ENCODE data around the gene TOP1.

TOP1 gene

DNA sequence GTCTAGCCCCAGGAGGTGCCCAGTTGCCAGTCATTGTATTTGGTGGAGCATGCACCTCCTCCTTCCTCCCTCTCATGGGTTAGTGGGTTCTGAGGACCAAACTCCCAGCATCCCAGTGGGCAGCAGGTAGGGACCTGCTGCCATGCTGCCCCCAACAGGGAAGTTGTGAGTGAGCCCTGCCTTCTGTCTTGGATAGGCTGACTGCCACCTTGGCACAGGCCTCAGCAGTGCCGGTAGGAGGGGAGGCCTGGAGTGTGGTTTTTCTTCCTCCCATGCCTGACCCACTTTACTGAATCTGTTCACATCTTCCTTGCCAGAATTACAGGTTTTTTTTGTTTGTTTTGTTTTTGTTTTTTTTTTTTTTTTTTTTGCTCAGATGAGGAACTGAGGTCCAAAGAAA is 133.3 kb downstream of the TOP1 start:
- Histone ChIP-seq H3K4me1 (ENCODE audit: control insufficient read depth, low read depth, low read length) (no peaks in the 10 kb centered on the region), H3K27ac (ENCODE audit: low read length) (no peak overlapping the region), H3K9me3 (ENCODE audit: control insufficient read depth, low read depth, low read length) (no peaks in the 10 kb centered on the region), H3K36me3 (ENCODE audit: control insufficient read depth, low read depth, low read length) (peaks cover 70% of the 10 kb centered on the region), H3K4me3 (ENCODE audit: low read length) (no peak overlapping the region), H3K27me3 (ENCODE audit: control insufficient read depth, insufficient read depth, low read length) (no peaks in the 10 kb centered on the region), H3K9ac (ENCODE audit: low read length) (no peak overlapping the region)

DNA sequence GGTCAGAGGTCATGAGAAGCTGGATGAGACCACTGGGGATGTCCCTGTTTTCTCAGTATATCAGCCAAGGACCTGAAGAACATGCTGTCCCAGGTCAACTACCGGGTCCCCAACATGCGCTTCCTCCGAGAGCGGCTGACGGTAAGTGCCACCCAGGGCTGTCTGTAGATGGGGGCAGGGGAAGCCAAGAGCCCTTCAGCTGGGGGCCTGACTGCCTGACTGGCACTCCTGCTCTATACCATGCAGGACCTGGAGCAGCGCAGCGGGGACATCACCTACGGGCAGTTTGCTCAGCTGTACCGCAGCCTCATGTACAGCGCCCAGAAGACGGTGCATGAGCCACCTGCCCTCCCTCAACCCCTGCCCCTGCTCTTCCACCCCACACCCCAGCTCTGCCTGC is 133.8 kb downstream of the TOP1 start:
- Histone ChIP-seq H3K4me3 (ENCODE audit: low read length) (no peak overlapping the region), H3K4me1 (ENCODE audit: control insufficient read depth, low read depth, low read length) (no peaks in the 10 kb centered on the region), H3K27me3 (ENCODE audit: control insufficient read depth, insufficient read depth, low read length) (no peaks in the 10 kb centered on the region), H3K9ac (ENCODE audit: low read length) (no peak overlapping the region), H3K36me3 (ENCODE audit: control insufficient read depth, low read depth, low read length) (peaks cover 75% of the 10 kb centered on the region), H3K9me3 (ENCODE audit: control insufficient read depth, low read depth, low read length) (no peaks in the 10 kb centered on the region), H3K27ac (ENCODE audit: low read length) (no peak overlapping the region)

- Histone ChIP-seq H3K36me3 (ENCODE audit: control insufficient read depth, low read depth, low read length) (peaks cover 89% of the 10 kb centered on the region), H3K9me3 (ENCODE audit: control insufficient read depth, low read depth, low read length) (no peaks in the 10 kb centered on the region), H3K9ac (ENCODE audit: low read length) (no peak overlapping the region), H3K27ac (ENCODE audit: low read length) (no peak overlapping the region), H3K27me3 (ENCODE audit: control insufficient read depth, insufficient read depth, low read length) (no peaks in the 10 kb centered on the region), H3K4me1 (ENCODE audit: control insufficient read depth, low read depth, low read length) (no peaks in the 10 kb centered on the region), H3K4me3 (ENCODE audit: low read length) (no peak overlapping the region)
Observed at GRCh38 chr20:41163821-41164220, 135.2 kb downstream of the TOP1 start.

DNA sequence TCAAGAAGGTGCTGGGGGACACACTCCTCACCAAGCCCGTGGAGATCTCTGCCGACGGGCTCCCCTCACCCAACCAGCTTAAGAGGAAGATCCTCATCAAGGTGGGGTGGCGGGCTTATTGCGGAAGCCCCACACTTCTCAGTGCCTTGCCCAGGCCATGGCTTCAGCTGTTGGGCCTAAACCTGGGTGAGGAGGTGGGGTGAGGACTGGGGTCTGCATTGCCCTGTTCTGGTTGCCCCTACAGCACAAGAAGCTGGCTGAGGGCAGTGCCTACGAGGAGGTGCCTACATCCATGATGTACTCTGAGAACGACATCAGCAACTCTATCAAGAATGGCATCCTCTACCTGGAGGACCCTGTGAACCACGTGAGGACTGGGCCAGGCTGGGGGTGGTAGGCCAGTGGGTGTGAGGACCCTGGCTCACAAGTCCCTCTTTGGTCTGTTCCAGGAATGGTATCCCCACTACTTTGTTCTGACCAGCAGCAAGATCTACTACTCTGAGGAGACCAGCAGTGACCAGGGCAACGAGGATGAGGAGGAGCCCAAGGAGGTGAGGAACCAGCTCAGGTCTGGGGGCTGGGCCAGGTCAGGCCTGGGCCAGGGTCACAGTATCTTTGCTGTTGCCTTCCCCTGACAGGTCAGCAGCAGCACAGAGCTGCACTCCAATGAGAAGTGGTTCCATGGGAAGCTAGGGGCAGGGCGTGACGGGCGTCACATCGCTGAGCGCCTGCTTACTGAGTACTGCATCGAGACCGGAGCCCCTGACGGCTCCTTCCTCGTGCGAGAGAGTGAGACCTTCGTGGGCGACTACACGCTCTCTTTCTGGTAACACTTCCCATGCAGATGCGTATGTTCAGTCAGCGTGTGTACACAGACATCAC is 136.6 kb downstream of the TOP1 start:
- H3K36me3 ChIP-seq (ENCODE audit: control insufficient read depth, low read depth, low read length): peaks cover 93% of the 10 kb centered on the region

DNA sequence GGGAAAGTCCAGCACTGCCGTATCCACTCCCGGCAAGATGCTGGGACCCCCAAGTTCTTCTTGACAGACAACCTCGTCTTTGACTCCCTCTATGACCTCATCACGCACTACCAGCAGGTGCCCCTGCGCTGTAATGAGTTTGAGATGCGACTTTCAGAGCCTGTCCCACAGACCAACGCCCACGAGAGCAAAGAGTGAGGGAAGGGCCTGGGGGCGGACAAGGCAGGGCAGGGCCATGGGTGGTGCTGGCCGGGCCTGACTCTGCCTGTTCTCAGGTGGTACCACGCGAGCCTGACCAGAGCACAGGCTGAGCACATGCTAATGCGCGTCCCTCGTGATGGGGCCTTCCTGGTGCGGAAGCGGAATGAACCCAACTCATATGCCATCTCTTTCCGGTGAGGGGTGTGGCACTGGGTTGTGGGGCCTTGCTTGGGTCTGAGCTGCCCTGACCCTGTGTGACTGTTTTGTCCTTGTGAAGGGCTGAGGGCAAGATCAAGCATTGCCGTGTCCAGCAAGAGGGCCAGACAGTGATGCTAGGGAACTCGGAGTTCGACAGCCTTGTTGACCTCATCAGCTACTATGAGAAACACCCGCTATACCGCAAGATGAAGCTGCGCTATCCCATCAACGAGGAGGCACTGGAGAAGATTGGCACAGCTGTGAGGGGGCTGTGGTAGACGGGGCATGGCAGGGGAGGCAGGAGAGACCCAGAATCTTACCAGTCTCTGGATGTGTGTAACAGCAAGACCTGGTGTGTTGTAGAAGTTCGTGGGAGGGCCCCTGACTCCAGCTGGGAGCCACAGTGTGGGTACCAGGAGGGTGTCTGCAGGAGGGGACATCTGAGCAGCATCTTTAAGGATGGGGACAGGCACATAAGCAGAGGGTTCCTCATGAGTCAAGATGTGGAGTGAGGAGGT is 137.8 kb downstream of the TOP1 start:
- no peak overlapping the region for H3K9ac ChIP-seq (ENCODE audit: low read length)
- H3K27me3 ChIP-seq (ENCODE audit: control insufficient read depth, insufficient read depth, low read length): no peaks in the 10 kb centered on the region
- H3K27ac ChIP-seq (ENCODE audit: low read length): no peak overlapping the region
- H3K4me3 ChIP-seq (ENCODE audit: low read length): no peak overlapping the region
- H3K4me1 ChIP-seq (ENCODE audit: control insufficient read depth, low read depth, low read length): no peaks in the 10 kb centered on the region
- H3K36me3 ChIP-seq (ENCODE audit: control insufficient read depth, low read depth, low read length): peaks cover 90% of the 10 kb centered on the region
- H3K9me3 ChIP-seq (ENCODE audit: control insufficient read depth, low read depth, low read length): no peaks in the 10 kb centered on the region

More for the DNA sequence above, 136.6 kb downstream of the TOP1 start:
- Histone ChIP-seq H3K9me3 (ENCODE audit: control insufficient read depth, low read depth, low read length) (no peaks in the 10 kb centered on the region), H3K4me1 (ENCODE audit: control insufficient read depth, low read depth, low read length) (no peaks in the 10 kb centered on the region), H3K27ac (ENCODE audit: low read length) (no peak overlapping the region), H3K27me3 (ENCODE audit: control insufficient read depth, insufficient read depth, low read length) (no peaks in the 10 kb centered on the region), H3K9ac (ENCODE audit: low read length) (no peak overlapping the region), H3K4me3 (ENCODE audit: low read length) (no peak overlapping the region)

GRCh38 chr20:41167118-41167470 is 138.5 kb downstream of the TOP1 start:
- Histone ChIP-seq H3K36me3 (ENCODE audit: control insufficient read depth, low read depth, low read length) (peaks cover 96% of the 10 kb centered on the region), H3K27ac (ENCODE audit: low read length) (no peak overlapping the region), H3K9me3 (ENCODE audit: control insufficient read depth, low read depth, low read length) (no peaks in the 10 kb centered on the region), H3K4me1 (ENCODE audit: control insufficient read depth, low read depth, low read length) (no peaks in the 10 kb centered on the region), H3K4me3 (ENCODE audit: low read length) (no peak overlapping the region), H3K9ac (ENCODE audit: low read length) (no peak overlapping the region), H3K27me3 (ENCODE audit: control insufficient read depth, insufficient read depth, low read length) (no peaks in the 10 kb centered on the region)

DNA sequence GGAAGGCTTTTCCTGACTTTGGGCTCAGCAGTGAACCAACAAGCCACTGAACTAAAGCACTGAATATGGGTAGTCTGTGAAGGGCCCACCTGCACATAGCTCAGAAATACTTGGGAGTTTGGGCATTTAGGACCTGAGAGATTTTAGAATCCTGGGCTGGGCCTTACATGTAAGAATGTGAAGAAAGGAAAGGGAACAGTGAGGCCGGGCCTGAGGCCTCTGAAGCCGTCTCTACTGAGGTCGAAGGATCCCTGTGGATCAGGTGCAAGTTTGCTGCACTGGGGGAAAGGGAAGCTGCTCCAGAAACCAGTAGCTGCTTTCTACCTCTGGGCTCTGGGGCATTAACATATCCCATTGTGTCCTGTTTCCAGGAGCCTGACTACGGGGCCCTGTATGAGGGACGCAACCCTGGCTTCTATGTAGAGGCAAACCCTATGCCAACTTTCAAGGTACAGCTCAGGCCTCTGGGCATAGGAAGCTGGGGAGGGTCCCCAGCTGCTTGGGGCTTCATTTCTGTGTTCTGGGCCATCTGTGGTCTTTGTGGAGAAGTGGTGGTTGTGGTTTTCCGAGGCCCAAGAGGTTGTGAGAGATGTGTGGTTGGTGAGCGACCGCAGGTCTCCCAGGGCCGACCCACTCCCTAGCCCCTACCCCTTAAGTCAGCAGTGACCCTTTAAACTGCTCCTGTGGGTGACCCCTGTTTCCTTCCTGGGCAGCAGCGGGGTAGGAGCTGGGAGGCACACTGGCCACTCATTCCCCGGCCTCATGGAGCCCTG is 139.0 kb downstream of the TOP1 start:
- Histone ChIP-seq H3K27ac (ENCODE audit: low read length) (no peak overlapping the region), H3K9me3 (ENCODE audit: control insufficient read depth, low read depth, low read length) (no peaks in the 10 kb centered on the region), H3K9ac (ENCODE audit: low read length) (no peak overlapping the region), H3K36me3 (ENCODE audit: control insufficient read depth, low read depth, low read length) (peaks cover 96% of the 10 kb centered on the region), H3K4me3 (ENCODE audit: low read length) (no peak overlapping the region), H3K4me1 (ENCODE audit: control insufficient read depth, low read depth, low read length) (no peaks in the 10 kb centered on the region), H3K27me3 (ENCODE audit: control insufficient read depth, insufficient read depth, low read length) (no peaks in the 10 kb centered on the region)

DNA sequence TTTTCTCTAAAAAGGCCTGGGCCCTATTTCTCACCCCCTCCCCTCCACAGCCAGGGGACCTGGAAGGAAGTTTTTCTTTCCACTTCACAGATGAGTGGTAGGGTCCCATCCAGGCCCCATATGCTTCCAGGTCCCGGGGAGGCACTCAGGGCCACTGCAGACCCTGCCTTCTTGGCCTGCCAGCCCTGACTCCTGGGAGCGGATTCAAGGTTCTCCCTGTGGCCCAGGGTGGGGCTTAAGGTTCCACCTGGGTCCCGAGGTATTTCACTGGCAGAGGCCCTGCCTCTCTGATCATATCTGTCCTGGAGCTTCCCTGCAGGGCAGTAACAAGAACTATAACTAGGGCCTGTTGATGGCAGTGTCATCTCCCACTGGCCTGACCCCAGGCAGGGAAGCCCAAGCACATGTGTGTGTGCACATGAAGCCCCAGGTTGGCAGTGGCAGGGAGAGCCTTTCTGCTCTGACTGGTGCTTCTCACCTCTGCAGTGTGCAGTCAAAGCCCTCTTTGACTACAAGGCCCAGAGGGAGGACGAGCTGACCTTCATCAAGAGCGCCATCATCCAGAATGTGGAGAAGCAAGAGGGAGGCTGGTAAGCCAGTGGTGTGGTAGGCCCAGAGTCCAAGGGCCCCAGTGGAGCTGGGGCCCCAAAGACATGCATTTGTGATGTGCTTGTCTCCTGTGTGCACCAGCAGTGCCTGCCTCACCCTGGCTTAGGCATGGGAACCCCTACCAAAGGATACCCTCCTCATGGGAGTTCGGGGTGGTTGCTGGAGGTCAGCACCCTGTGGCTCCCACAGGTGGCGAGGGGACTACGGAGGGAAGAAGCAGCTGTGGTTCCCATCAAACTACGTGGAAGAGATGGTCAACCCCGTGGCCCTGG is 139.9 kb downstream of the TOP1 start:
- Histone ChIP-seq H3K4me3 (ENCODE audit: low read length) (no peak overlapping the region), H3K9ac (ENCODE audit: low read length) (no peak overlapping the region), H3K4me1 (ENCODE audit: control insufficient read depth, low read depth, low read length) (no peaks in the 10 kb centered on the region), H3K27ac (ENCODE audit: low read length) (no peak overlapping the region), H3K36me3 (ENCODE audit: control insufficient read depth, low read depth, low read length) (peaks cover 93% of the 10 kb centered on the region), H3K27me3 (ENCODE audit: control insufficient read depth, insufficient read depth, low read length) (no peaks in the 10 kb centered on the region), H3K9me3 (ENCODE audit: control insufficient read depth, low read depth, low read length) (no peaks in the 10 kb centered on the region)

DNA sequence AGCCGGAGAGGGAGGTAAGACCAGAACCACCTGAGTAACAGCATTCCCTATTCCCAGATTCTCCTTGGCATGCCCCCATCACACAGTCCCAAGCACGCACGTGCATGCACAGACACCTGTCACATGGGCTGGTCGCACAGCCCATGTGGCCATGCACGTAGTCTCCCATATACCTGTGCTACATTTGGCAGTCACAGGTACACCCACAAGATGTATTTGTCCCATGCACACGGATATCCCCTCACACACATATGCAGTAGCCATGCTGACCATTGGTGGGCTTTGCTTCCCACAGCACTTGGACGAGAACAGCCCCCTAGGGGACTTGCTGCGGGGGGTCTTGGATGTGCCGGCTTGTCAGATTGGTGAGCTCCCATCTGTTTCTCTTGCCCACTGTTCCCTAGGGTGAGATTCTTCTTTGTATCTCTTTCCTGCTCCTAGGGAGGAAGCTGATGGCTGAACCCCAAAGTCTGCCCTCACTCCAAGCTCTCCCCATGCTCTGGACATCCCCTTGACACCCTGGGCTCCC is 140.6 kb downstream of the TOP1 start:
- Histone ChIP-seq H3K4me3 (ENCODE audit: low read length) (no peak overlapping the region), H3K27ac (ENCODE audit: low read length) (no peak overlapping the region), H3K4me1 (ENCODE audit: control insufficient read depth, low read depth, low read length) (no peaks in the 10 kb centered on the region), H3K27me3 (ENCODE audit: control insufficient read depth, insufficient read depth, low read length) (no peaks in the 10 kb centered on the region), H3K36me3 (ENCODE audit: control insufficient read depth, low read depth, low read length) (peaks cover 93% of the 10 kb centered on the region), H3K9me3 (ENCODE audit: control insufficient read depth, low read depth, low read length) (no peaks in the 10 kb centered on the region), H3K9ac (ENCODE audit: low read length) (no peak overlapping the region)

DNA sequence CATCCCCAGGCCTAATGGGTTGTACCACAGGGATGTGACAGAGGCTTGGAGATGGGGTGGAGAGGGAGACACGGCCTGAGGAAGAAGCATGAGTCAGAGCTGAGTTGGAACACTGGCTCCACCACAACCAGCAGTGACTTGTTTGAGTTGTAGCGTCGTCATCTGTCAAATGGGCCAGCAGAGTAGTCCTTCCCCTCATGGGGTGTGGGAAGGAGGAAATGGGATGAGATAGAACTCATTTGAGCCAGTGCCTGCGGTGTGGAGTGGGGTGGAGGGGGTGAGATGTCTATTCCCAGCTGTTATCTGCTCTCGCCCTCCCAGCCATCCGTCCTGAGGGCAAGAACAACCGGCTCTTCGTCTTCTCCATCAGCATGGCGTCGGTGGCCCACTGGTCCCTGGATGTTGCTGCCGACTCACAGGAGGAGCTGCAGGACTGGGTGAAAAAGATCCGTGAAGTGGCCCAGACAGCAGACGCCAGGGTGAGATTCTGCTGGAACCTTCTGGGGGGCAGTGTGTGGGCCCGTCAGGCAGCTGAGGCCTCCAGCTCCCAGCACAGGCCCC is 141.2 kb downstream of the TOP1 start:
- no peaks in the 10 kb centered on the region for H3K27me3 ChIP-seq (ENCODE audit: control insufficient read depth, insufficient read depth, low read length)
- H3K36me3 ChIP-seq (ENCODE audit: control insufficient read depth, low read depth, low read length): peaks cover 93% of the 10 kb centered on the region
- no peaks in the 10 kb centered on the region for H3K9me3 ChIP-seq (ENCODE audit: control insufficient read depth, low read depth, low read length)
- no peak overlapping the region for H3K27ac ChIP-seq (ENCODE audit: low read length)
- no peaks in the 10 kb centered on the region for H3K4me1 ChIP-seq (ENCODE audit: control insufficient read depth, low read depth, low read length)
- no peak overlapping the region for H3K4me3 ChIP-seq (ENCODE audit: low read length)
- H3K9ac ChIP-seq (ENCODE audit: low read length): no peak overlapping the region

Data from iPS-18a (cell line).